ENCODE data around the gene ITPR1.

Gene ITPR1

GRCh38 chr3:4835616-4836043 is 342.5 kb downstream of the ITPR1 start:
- peaks cover 5% of the 10 kb centered on the region for H3K4me1 ChIP-seq (ENCODE audit: control insufficient read depth, low read depth, low read length)
- no peak overlapping the region for H3K4me3 ChIP-seq (ENCODE audit: low read length)
- H3K79me1 ChIP-seq (ENCODE audit: low read length) = no peaks in the 10 kb centered on the region
- DNase-seq = no peak
- H4K5ac ChIP-seq (ENCODE audit: low read length) = no peak overlapping the region
- H3K79me2 ChIP-seq (ENCODE audit: control insufficient read depth, insufficient read depth, low read length) = no peaks in the 10 kb centered on the region
- H3K4ac ChIP-seq (ENCODE audit: low read depth, low read length) = no peak overlapping the region
- no peak overlapping the region for H4K8ac ChIP-seq (ENCODE audit: low read depth, low read length)
- no peak overlapping the region for H2AK5ac ChIP-seq (ENCODE audit: low read length)
- no peak overlapping the region for H3K23ac ChIP-seq (ENCODE audit: low read length)
- no peak overlapping the region for H3K56ac ChIP-seq (ENCODE audit: low read length)
- WGBS (ENCODE audit: extremely low coverage, insufficient coverage, low lambda C conversion rate) = no CpG with 5 or more reads among the region's 3 CpGs
- no peak overlapping the region for H3K18ac ChIP-seq (ENCODE audit: low read length)
- no peak overlapping the region for H3K9ac ChIP-seq (ENCODE audit: low read length)
- H3K27ac ChIP-seq (ENCODE audit: low read depth, low read length) = no peak overlapping the region
- no peak overlapping the region for H3K4me2 ChIP-seq (ENCODE audit: low read length)
- no peak overlapping the region for H2BK15ac ChIP-seq (replicated peaks; ENCODE audit: low read depth)
- H2BK5ac ChIP-seq (ENCODE audit: low read length) = no peak overlapping the region
- H3K27me3 ChIP-seq (ENCODE audit: insufficient read depth, low read length, poor library complexity) = no peaks in the 10 kb centered on the region
- H2BK120ac ChIP-seq (ENCODE audit: low read depth, low read length) = no peak overlapping the region
- no peaks in the 10 kb centered on the region for H3K36me3 ChIP-seq (ENCODE audit: control insufficient read depth, insufficient read depth, low read length)

GRCh38 chr3:4836516-4836915 is 343.4 kb downstream of the ITPR1 start:
- whole genome bisulfite sequencing (ENCODE audit: extremely low coverage, insufficient coverage, low lambda C conversion rate) = no CpG with 5 or more reads among the region's 2 CpGs
- no peak overlapping the region for H2BK15ac ChIP-seq (replicated peaks; ENCODE audit: low read depth)
- no peak overlapping the region for H4K8ac ChIP-seq (ENCODE audit: low read depth, low read length)
- H2AK5ac ChIP-seq (ENCODE audit: low read length) = no peak overlapping the region
- no peak overlapping the region for H3K4me3 ChIP-seq (ENCODE audit: low read length)
- H3K9ac ChIP-seq (ENCODE audit: low read length) = no peak overlapping the region
- H3K36me3 ChIP-seq (ENCODE audit: control insufficient read depth, insufficient read depth, low read length) = no peaks in the 10 kb centered on the region
- no peak overlapping the region for H4K5ac ChIP-seq (ENCODE audit: low read length)
- no peak overlapping the region for H3K27ac ChIP-seq (ENCODE audit: low read depth, low read length)
- no peak overlapping the region for H3K23ac ChIP-seq (ENCODE audit: low read length)
- H3K79me1 ChIP-seq (ENCODE audit: low read length) = no peaks in the 10 kb centered on the region
- H3K18ac ChIP-seq (ENCODE audit: low read length) = no peak overlapping the region
- no peak overlapping the region for H3K4me2 ChIP-seq (ENCODE audit: low read length)
- peaks cover 5% of the 10 kb centered on the region for H3K4me1 ChIP-seq (ENCODE audit: control insufficient read depth, low read depth, low read length)
- H3K27me3 ChIP-seq (ENCODE audit: insufficient read depth, low read length, poor library complexity) = no peaks in the 10 kb centered on the region
- no peak overlapping the region for H3K4ac ChIP-seq (ENCODE audit: low read depth, low read length)
- H3K79me2 ChIP-seq (ENCODE audit: control insufficient read depth, insufficient read depth, low read length) = no peaks in the 10 kb centered on the region
- no peak overlapping the region for H2BK5ac ChIP-seq (ENCODE audit: low read length)
- no peak overlapping the region for H2BK120ac ChIP-seq (ENCODE audit: low read depth, low read length)
- no peak overlapping the region for H3K56ac ChIP-seq (ENCODE audit: low read length)
- no peak for DNase-seq

GRCh38 chr3:4837374-4837930 is 344.3 kb downstream of the ITPR1 start:
- H3K9ac ChIP-seq (ENCODE audit: low read length) = no peak overlapping the region
- no peak overlapping the region for H2BK15ac ChIP-seq (replicated peaks; ENCODE audit: low read depth)
- H3K56ac ChIP-seq (ENCODE audit: low read length) = no peak overlapping the region
- H3K79me1 ChIP-seq (ENCODE audit: low read length) = no peaks in the 10 kb centered on the region
- peaks cover 5% of the 10 kb centered on the region for H3K4me1 ChIP-seq (ENCODE audit: control insufficient read depth, low read depth, low read length)
- H3K4me3 ChIP-seq (ENCODE audit: low read length) = no peak overlapping the region
- H3K4ac ChIP-seq (ENCODE audit: low read depth, low read length) = no peak overlapping the region
- H3K18ac ChIP-seq (ENCODE audit: low read length) = no peak overlapping the region
- H4K5ac ChIP-seq (ENCODE audit: low read length) = no peak overlapping the region
- WGBS (ENCODE audit: extremely low coverage, insufficient coverage, low lambda C conversion rate) = no CpG with 5 or more reads among the region's 5 CpGs
- no peak for DNase-seq
- H3K23ac ChIP-seq (ENCODE audit: low read length) = no peak overlapping the region
- H3K79me2 ChIP-seq (ENCODE audit: control insufficient read depth, insufficient read depth, low read length) = no peaks in the 10 kb centered on the region
- no peak overlapping the region for H2BK5ac ChIP-seq (ENCODE audit: low read length)
- H3K36me3 ChIP-seq (ENCODE audit: control insufficient read depth, insufficient read depth, low read length) = no peaks in the 10 kb centered on the region
- H3K4me2 ChIP-seq (ENCODE audit: low read length) = no peak overlapping the region
- no peaks in the 10 kb centered on the region for H3K27me3 ChIP-seq (ENCODE audit: insufficient read depth, low read length, poor library complexity)
- no peak overlapping the region for H2BK120ac ChIP-seq (ENCODE audit: low read depth, low read length)
- no peak overlapping the region for H4K8ac ChIP-seq (ENCODE audit: low read depth, low read length)
- no peak overlapping the region for H3K27ac ChIP-seq (ENCODE audit: low read depth, low read length)
- H2AK5ac ChIP-seq (ENCODE audit: low read length) = no peak overlapping the region

- no peak for DNase-seq
- Histone ChIP-seq H3K27ac (ENCODE audit: low read depth, low read length) (no peak overlapping the region), H4K5ac (ENCODE audit: low read length) (no peak overlapping the region), H3K27me3 (ENCODE audit: insufficient read depth, low read length, poor library complexity) (no peaks in the 10 kb centered on the region), H2AK5ac (ENCODE audit: low read length) (no peak overlapping the region), H3K56ac (ENCODE audit: low read length) (no peak overlapping the region), H2BK15ac (replicated peaks; ENCODE audit: low read depth) (no peak overlapping the region), H3K23ac (ENCODE audit: low read length) (no peak overlapping the region), H3K18ac (ENCODE audit: low read length) (no peak overlapping the region), H3K79me1 (ENCODE audit: low read length) (no peaks in the 10 kb centered on the region), H3K4ac (ENCODE audit: low read depth, low read length) (no peak overlapping the region), H3K36me3 (ENCODE audit: control insufficient read depth, insufficient read depth, low read length) (no peaks in the 10 kb centered on the region), H3K79me2 (ENCODE audit: control insufficient read depth, insufficient read depth, low read length) (no peaks in the 10 kb centered on the region), H2BK120ac (ENCODE audit: low read depth, low read length) (no peak overlapping the region), H3K4me1 (ENCODE audit: control insufficient read depth, low read depth, low read length) (peaks cover 5% of the 10 kb centered on the region), H3K4me2 (ENCODE audit: low read length) (no peak overlapping the region), H3K9ac (ENCODE audit: low read length) (no peak overlapping the region), H4K8ac (ENCODE audit: low read depth, low read length) (no peak overlapping the region), H3K4me3 (ENCODE audit: low read length) (no peak overlapping the region), H2BK5ac (ENCODE audit: low read length) (no peak overlapping the region)
- no CpG with 5 or more reads among the region's 4 CpGs for WGBS (ENCODE audit: extremely low coverage, insufficient coverage, low lambda C conversion rate)
These were observed 345.5 kb downstream of the ITPR1 start for GRCh38 chr3:4838621-4839022.

GRCh38 chr3:4839278-4839677 is 346.1 kb downstream of the ITPR1 start:
- Histone ChIP-seq H4K5ac (ENCODE audit: low read length) (no peak overlapping the region), H2AK5ac (ENCODE audit: low read length) (no peak overlapping the region), H3K4me2 (ENCODE audit: low read length) (no peak overlapping the region), H2BK15ac (replicated peaks; ENCODE audit: low read depth) (no peak overlapping the region), H3K56ac (ENCODE audit: low read length) (no peak overlapping the region), H3K4ac (ENCODE audit: low read depth, low read length) (no peak overlapping the region), H3K79me1 (ENCODE audit: low read length) (no peaks in the 10 kb centered on the region), H3K79me2 (ENCODE audit: control insufficient read depth, insufficient read depth, low read length) (no peaks in the 10 kb centered on the region), H2BK5ac (ENCODE audit: low read length) (no peak overlapping the region), H2BK120ac (ENCODE audit: low read depth, low read length) (no peak overlapping the region), H3K4me1 (ENCODE audit: control insufficient read depth, low read depth, low read length) (peaks cover 5% of the 10 kb centered on the region), H3K27ac (ENCODE audit: low read depth, low read length) (no peak overlapping the region), H3K23ac (ENCODE audit: low read length) (no peak overlapping the region), H3K18ac (ENCODE audit: low read length) (no peak overlapping the region), H3K27me3 (ENCODE audit: insufficient read depth, low read length, poor library complexity) (no peaks in the 10 kb centered on the region), H4K8ac (ENCODE audit: low read depth, low read length) (no peak overlapping the region), H3K4me3 (ENCODE audit: low read length) (no peak overlapping the region), H3K36me3 (ENCODE audit: control insufficient read depth, insufficient read depth, low read length) (no peaks in the 10 kb centered on the region), H3K9ac (ENCODE audit: low read length) (no peak overlapping the region)
- WGBS (ENCODE audit: extremely low coverage, insufficient coverage, low lambda C conversion rate) = no CpG with 5 or more reads among the region's 3 CpGs
- DNase-seq = no peak

GRCh38 chr3:4841225-4841624 is 348.1 kb downstream of the ITPR1 start:
- WGBS (ENCODE audit: extremely low coverage, insufficient coverage, low lambda C conversion rate) = no CpG with 5 or more reads among the region's 3 CpGs
- H3K27ac ChIP-seq (ENCODE audit: low read depth, low read length) = no peak overlapping the region

More at GRCh38 chr3:4841225-4841624, 348.1 kb downstream of the ITPR1 start:
- Histone ChIP-seq H3K4ac (ENCODE audit: low read depth, low read length) (no peak overlapping the region), H3K4me1 (ENCODE audit: control insufficient read depth, low read depth, low read length) (peaks cover 5% of the 10 kb centered on the region), H2AK5ac (ENCODE audit: low read length) (no peak overlapping the region), H4K8ac (ENCODE audit: low read depth, low read length) (no peak overlapping the region), H2BK5ac (ENCODE audit: low read length) (no peak overlapping the region), H3K23ac (ENCODE audit: low read length) (no peak overlapping the region), H3K9ac (ENCODE audit: low read length) (no peak overlapping the region), H3K27me3 (ENCODE audit: insufficient read depth, low read length, poor library complexity) (no peaks in the 10 kb centered on the region), H3K79me2 (ENCODE audit: control insufficient read depth, insufficient read depth, low read length) (no peaks in the 10 kb centered on the region), H2BK15ac (replicated peaks; ENCODE audit: low read depth) (no peak overlapping the region), H4K5ac (ENCODE audit: low read length) (no peak overlapping the region), H2BK120ac (ENCODE audit: low read depth, low read length) (no peak overlapping the region), H3K56ac (ENCODE audit: low read length) (no peak overlapping the region), H3K79me1 (ENCODE audit: low read length) (no peaks in the 10 kb centered on the region), H3K4me2 (ENCODE audit: low read length) (no peak overlapping the region), H3K18ac (ENCODE audit: low read length) (no peak overlapping the region), H3K36me3 (ENCODE audit: control insufficient read depth, insufficient read depth, low read length) (no peaks in the 10 kb centered on the region), H3K4me3 (ENCODE audit: low read length) (no peak overlapping the region)
- DNase-seq = no peak
